Testis (tissue), 2 donors: Measurements from ENCODE around the gene VCAM1.

Experiments
- CTCF ChIP-seq, 3 experiments: fragments of 450-650 bp in 2 of 3; fragments of 200-600 bp in 1 of 3; sonication (generic) in 1 of 3; IDR thresholded peaks; one replicate each; pipeline ENCODE4 v1.5.1; 2016 to 2019; ENCODE audit warnings: antibody characterized with exemption in 3 of 3, mild to moderate bottlenecking in 2 of 3, moderate library complexity in 1 of 3
- POLR2A ChIP-seq: fragments of 450-650 bp; IDR thresholded peaks from one replicate; pipeline ENCODE4 v1.6.1; 2017; ENCODE audit warnings: antibody characterized with exemption, mild to moderate bottlenecking, moderate library complexity

- no peak for TF ChIP-seq CTCF (IDR thresholded peaks at IDR 0.05)
- no peak for TF ChIP-seq POLR2A
These were observed 961 bp upstream of the VCAM1 start for GRCh38 chr1:100718581-100718980.
